Caco-2 (cell line): ENCODE results near the gene FLT4. TPM values are rescaled to one million over a fixed set of nuclear protein-coding genes. Genes with fewer than 3 reads are reported as not detected.
A peak's percentile ranks its signal among the peaks of the same experiment; 100 is the strongest.

Source experiments
- BruUV-seq: library from RNA; stranded (reverse); fragments of 400-500 nt; replicated peaks from 2 replicates; lab custom pipeline; 2021; lab: Mats Ljungman, UMichigan
- CTCF ChIA-PET: fragments of 300-600 bp; sonication (Branson Sonifier 250); formaldehyde crosslinking; loops from one replicate; lab custom pipeline; 2022; ENCODE audit warnings: antibody characterized with exemption; lab: Charles Lee
- POLR2A ChIA-PET: fragments of 300-600 bp; sonication (Branson Sonifier 250); formaldehyde crosslinking; loops from one replicate; lab custom pipeline; 2022; ENCODE audit warnings: antibody characterized with exemption; lab: Charles Lee
- DNase-seq, 2 experiments: peaks; one replicate each; pipeline versions ENCODE4 v3.0.0 to v3.0.0-alpha.2; 2020 to 2022
- H3K27me3 ChIP-seq: replicated peaks from 2 replicates; pipeline ENCODE4 v1.6.0; 2011; ENCODE audit warnings: low read length; ENCODE audit not compliant: control insufficient read depth, insufficient read depth
- H3K36me3 ChIP-seq: 2 replicates; pipeline ENCODE4 v1.5.1; 2011; ENCODE audit warnings: low read length; ENCODE audit not compliant: control insufficient read depth, insufficient read depth
- H3K4me1 ChIP-seq: fragments of 250-450 bp; sonication (Bioruptor Pico); 2 replicates; pipeline ENCODE4 v1.5.1; 2020; ENCODE audit warnings: mild to moderate bottlenecking
- H3K4me3 ChIP-seq: 2 replicates; pipeline ENCODE4 v1.5.1; 2011; ENCODE audit warnings: low read depth, mild to moderate bottlenecking, control low read depth, low read length
- H3K9me3 ChIP-seq: fragments of 250-450 bp; sonication (Bioruptor Pico); 2 replicates; pipeline ENCODE4 v1.5.1; 2020; ENCODE audit warnings: mild to moderate bottlenecking, moderate library complexity
- H3K27ac Mint-ChIP-seq: one replicate; pipeline ENCODE4 v1.8.0; 2022; ENCODE audit warnings: mixed read lengths; ENCODE audit not compliant: unreplicated experiment
- H3K27me3 Mint-ChIP-seq: one replicate; pipeline ENCODE4 v1.8.0; 2022; ENCODE audit warnings: mixed read lengths; ENCODE audit not compliant: insufficient read depth, unreplicated experiment
- H3K36me3 Mint-ChIP-seq: one replicate; pipeline ENCODE4 v1.8.0; 2022; ENCODE audit warnings: mild to moderate bottlenecking, mixed read lengths; ENCODE audit not compliant: insufficient read depth, unreplicated experiment
- H3K4me1 Mint-ChIP-seq: one replicate; pipeline ENCODE4 v1.8.0; 2022; ENCODE audit warnings: low read depth, mixed read lengths; ENCODE audit not compliant: unreplicated experiment
- H3K4me3 Mint-ChIP-seq: one replicate; pipeline ENCODE4 v1.8.0; 2022; ENCODE audit warnings: mild to moderate bottlenecking, moderate library complexity, mixed read lengths; ENCODE audit not compliant: unreplicated experiment
- H3K9me3 Mint-ChIP-seq: one replicate; pipeline ENCODE4 v1.8.0; 2022; ENCODE audit warnings: mixed read lengths; ENCODE audit not compliant: unreplicated experiment
- intact Hi-C: fragments of 100-400 bp; cut with micrococcal nuclease; formaldehyde crosslinking; loops from one replicate; pipeline ENCODE4 v1.10.0; 2022; ENCODE audit not compliant: unreplicated experiment
- total RNA-seq: library from RNA; stranded (reverse); gene quantifications from 2 replicates; pipeline ENCODE4 v1.2.3, GENCODE V29; 2022
- TF ChIP-seq, protein P1 (sequence below), 2 experiments: fragments of 200-600 bp in 1 of 2; IDR thresholded peaks; 1 replicate in 1 of 2; 2 replicates in 1 of 2; pipeline versions ENCODE4 v1.5.1 to v1.8.0; 2011 to 2022; ENCODE audit warnings: antibody characterized with exemption in 1 of 2, control low read depth in 1 of 2, inconsistent platforms in 1 of 2, low read depth in 1 of 2, low read length in 1 of 2, mild to moderate bottlenecking in 1 of 2, moderate library complexity in 1 of 2; ENCODE audit not compliant: insufficient read depth in 1 of 2, severe bottlenecking in 1 of 2, unreplicated experiment in 1 of 2

Gene FLT4
- total RNA-seq, 1 experiment from 2014 or later = not detected

DNA sequence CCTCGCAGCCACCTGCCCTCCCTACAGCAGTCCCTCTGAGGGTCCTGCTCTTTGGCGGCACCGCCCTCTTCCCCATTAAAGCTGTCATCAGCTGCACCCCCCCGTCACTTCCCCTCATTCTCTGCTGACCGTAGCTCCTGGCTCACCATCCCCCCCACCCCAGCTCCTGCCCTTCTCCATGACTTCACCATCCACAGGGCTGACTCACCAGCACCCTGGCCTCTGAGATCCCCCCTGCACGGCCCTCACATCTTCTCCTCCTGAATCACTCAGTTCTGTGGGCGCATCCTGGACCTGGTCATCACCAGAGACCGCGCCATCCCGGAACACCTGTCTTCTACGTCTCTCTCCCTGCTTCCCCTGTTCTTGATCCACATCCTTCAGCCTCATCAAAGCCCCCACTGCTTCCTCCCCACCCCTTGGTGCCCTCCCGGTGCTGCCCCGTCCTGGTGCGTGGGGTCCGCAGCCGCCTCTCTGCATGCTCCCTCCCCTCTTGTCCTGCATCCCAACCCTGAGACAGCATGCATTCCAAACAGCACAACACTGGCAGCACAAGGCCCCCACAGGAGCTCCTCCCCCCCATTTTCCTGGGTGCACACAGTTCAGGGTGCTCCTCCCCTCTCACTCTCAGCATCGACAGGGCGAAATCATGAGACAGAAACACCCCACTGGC lies 12.9 kb downstream of the FLT4 start:
- Mint-ChIP-seq H3K4me1 (no peaks in the 10 kb centered on the region), H3K36me3 (no peaks in the 10 kb centered on the region), H3K4me3 (no peak overlapping the region), H3K27me3 (peaks cover 16% of the 10 kb centered on the region), H3K9me3 (no peaks in the 10 kb centered on the region), H3K27ac (no peak overlapping the region)
- BruUV-seq = no TSS peak
- no peaks in the 10 kb centered on the region; the same call in 1 of the 2 replicates for H3K27me3 ChIP-seq
- intact Hi-C loops = no loop called here
- TF ChIP-seq, protein P1, sequence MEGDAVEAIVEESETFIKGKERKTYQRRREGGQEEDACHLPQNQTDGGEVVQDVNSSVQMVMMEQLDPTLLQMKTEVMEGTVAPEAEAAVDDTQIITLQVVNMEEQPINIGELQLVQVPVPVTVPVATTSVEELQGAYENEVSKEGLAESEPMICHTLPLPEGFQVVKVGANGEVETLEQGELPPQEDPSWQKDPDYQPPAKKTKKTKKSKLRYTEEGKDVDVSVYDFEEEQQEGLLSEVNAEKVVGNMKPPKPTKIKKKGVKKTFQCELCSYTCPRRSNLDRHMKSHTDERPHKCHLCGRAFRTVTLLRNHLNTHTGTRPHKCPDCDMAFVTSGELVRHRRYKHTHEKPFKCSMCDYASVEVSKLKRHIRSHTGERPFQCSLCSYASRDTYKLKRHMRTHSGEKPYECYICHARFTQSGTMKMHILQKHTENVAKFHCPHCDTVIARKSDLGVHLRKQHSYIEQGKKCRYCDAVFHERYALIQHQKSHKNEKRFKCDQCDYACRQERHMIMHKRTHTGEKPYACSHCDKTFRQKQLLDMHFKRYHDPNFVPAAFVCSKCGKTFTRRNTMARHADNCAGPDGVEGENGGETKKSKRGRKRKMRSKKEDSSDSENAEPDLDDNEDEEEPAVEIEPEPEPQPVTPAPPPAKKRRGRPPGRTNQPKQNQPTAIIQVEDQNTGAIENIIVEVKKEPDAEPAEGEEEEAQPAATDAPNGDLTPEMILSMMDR (IDR thresholded peaks at IDR 0.05; ENCODE audit: insufficient read depth in 1 of 2, low read depth in 1 of 2, low read length in 1 of 2, severe bottlenecking in 1 of 2, unreplicated experiment in 1 of 2) = no peak
- ChIA-PET POLR2A (no interaction called here), CTCF (no interaction called here)
- H3K4me1 ChIP-seq = no peaks in the 10 kb centered on the region
- H3K4me3 ChIP-seq = no peak overlapping the region
- peak in 1 of 2 experiments; percentile 25 for DNase-seq
- no peaks in the 10 kb centered on the region for H3K9me3 ChIP-seq
- no peaks in the 10 kb centered on the region for H3K36me3 ChIP-seq

DNA sequence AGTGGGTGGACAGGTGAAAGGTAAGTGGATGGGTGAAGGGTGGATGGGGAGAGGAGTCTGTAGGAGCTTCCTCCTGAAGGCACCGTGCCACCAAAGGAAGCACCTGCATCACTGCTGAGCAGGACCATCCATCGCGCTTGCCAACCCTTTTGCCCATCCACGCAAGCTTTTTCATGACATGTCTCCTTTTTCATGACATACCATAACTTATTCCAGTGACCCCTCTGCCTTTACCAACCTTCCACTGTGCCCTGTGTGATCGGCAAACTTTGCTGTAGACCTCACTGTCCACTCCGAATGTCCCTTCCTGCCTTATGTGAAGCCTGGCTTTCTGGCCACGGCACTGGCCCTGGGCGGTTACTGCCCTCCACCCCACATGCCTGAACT lies 13.4 kb downstream of the FLT4 start:
- BruUV-seq = no TSS peak
- Histone ChIP-seq H3K36me3 (no peaks in the 10 kb centered on the region), H3K9me3 (no peaks in the 10 kb centered on the region), H3K27me3 (no peaks in the 10 kb centered on the region; the same call in 1 of the 2 replicates), H3K4me3 (no peak overlapping the region), H3K4me1 (no peaks in the 10 kb centered on the region)
- intact Hi-C loops = no loop called here
- TF ChIP-seq, protein P1 (IDR thresholded peaks at IDR 0.05; ENCODE audit: insufficient read depth in 1 of 2, low read depth in 1 of 2, low read length in 1 of 2, severe bottlenecking in 1 of 2, unreplicated experiment in 1 of 2) = no peak
- DNase-seq = peak in 1 of 2 experiments; percentile 14
- H3K4me1 Mint-ChIP-seq = no peaks in the 10 kb centered on the region
- H3K27me3 Mint-ChIP-seq = peaks cover 16% of the 10 kb centered on the region
- H3K4me3 Mint-ChIP-seq = no peak overlapping the region
- H3K27ac Mint-ChIP-seq = no peak overlapping the region
- no peaks in the 10 kb centered on the region for H3K9me3 Mint-ChIP-seq
- ChIA-PET POLR2A (no interaction called here), CTCF (no interaction called here)
- H3K36me3 Mint-ChIP-seq = no peaks in the 10 kb centered on the region

DNA sequence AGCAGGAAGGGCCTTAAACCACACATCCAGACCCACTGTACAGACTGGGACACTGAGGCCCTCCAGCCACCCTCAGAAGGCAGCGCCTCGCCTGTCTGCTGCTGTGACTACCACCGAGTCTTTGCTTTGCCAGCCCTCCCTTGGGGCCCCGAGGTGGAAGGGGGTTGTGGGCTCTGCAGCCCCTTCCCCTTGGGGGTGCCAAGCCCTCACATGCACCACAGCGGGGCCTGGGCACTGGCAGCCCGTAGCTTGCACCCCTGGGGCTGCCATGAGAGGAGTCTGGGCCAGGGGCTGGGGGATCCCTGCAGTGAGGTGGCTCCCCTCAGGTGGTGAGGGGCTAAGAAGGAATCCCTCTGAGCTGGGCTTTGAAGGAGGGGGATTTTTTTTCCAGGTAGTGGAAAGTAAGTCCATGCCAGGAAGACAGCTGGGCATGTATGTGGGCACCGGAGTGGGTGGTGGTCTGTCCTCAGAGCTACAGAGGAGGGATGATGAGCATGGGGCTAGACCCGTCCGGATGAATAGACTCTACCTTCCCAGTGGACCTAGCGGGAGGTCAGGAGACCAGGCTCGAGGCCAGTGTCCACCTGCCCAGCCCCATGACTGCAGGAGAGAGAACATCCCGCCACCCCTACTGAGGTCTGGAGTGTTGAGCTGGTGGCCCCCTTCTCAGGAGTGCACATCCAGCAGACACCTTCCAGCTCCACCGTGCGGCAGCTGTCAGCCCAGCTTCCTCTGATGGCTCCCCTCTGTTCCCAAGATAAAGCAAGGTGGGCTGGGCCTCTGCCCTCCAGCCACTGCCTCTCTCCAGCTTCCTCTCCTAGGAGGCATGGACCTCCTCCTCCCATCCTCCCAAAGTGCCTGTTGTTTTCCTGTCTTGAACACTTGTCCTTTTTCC lies 15.9 kb downstream of the FLT4 start:
- ChIA-PET CTCF (no interaction called here), POLR2A (no interaction called here)
- intact Hi-C loops = no loop called here
- Histone ChIP-seq H3K4me1 (no peaks in the 10 kb centered on the region), H3K9me3 (no peaks in the 10 kb centered on the region), H3K27me3 (no peaks in the 10 kb centered on the region; the same call in 1 of the 2 replicates), H3K36me3 (no peaks in the 10 kb centered on the region), H3K4me3 (no peak overlapping the region)
- BruUV-seq = no TSS peak
- H3K27ac Mint-ChIP-seq = no peak overlapping the region
- H3K27me3 Mint-ChIP-seq = peaks cover 11% of the 10 kb centered on the region
- DNase-seq = no peak
- no peak overlapping the region for H3K4me3 Mint-ChIP-seq
- H3K4me1 Mint-ChIP-seq = no peaks in the 10 kb centered on the region
- H3K9me3 Mint-ChIP-seq = no peaks in the 10 kb centered on the region
- TF ChIP-seq, protein P1 (IDR thresholded peaks at IDR 0.05; ENCODE audit: insufficient read depth in 1 of 2, low read depth in 1 of 2, low read length in 1 of 2, severe bottlenecking in 1 of 2, unreplicated experiment in 1 of 2) = no peak
- no peaks in the 10 kb centered on the region for H3K36me3 Mint-ChIP-seq
